Measurements from ENCODE around the gene PHLDA2. TPM values are rescaled to one million over a fixed set of nuclear protein-coding genes. Genes with fewer than 3 reads are reported as not detected.

PHLDA2 gene
- polyA plus RNA-seq, 1 donor: 0.52 TPM

DNA sequence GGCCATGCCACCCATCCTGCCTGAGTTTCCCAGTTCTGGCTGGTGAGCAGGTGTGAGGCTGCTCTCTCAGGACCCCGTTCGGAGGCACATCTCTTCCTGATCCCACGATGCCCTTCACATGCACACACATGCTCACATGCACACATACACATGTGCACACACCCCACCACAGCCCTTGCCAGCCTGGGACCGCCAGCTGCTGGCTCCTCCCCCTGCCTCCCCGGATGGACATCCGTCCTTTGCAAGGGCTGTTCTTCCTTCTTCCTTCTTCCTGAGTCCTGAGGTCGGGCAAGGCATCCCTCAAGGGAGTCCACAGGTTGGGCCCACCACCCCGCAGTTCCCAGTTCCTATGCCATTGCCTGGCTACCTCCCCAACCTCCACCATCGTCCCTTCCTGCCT is 33.2 kb downstream of the PHLDA2 start:
- no peak for DNase-seq

DNA sequence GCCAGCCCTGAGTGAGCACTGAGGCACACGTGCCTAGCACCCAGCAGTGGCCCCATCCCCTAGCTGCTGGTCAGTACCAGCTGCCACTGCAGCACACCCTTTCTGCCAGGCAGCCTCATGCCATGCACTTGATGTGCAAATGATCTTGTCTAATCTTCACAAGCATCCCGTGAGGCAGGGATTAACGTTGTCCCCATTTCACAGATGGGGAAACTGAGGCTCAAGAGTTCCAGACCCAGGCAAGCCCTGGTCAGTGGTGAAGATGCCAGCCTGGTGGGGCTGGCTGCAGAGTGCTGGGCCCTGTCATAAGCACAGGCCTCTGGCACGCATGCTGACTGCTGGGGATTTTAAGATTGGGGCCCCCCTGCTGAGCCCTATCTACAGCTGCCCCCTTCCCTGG is 35.3 kb downstream of the PHLDA2 start:
- no peak for DNase-seq

DNA sequence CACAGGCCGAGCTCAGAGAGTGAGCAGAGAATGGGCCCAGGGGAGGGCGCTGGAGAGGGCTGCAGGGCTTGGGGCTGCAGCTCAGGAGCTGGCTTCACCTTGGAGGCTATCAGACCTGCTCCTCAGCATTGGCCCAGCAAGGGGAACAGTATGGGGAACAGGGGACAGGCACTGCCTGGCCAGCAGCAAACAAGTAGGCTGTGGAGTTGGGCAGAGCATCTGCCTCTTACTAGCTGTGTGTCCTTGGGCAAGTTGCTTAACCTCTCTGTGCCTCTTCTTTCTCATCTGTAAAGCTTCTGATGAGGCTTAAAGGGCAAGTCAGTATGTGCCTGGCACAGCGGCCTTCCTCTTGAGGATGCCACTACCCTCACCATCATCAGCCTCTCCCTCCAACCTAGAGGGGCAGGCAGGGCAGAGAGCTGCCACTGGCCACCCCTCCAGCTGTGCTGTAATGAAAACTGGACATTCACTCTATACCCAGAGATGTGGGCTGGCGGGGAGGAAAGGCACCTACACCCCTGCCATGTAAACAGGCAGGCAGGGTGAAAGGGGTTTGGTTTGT is 36.2 kb downstream of the PHLDA2 start:
- no peak for DNase-seq

DNA sequence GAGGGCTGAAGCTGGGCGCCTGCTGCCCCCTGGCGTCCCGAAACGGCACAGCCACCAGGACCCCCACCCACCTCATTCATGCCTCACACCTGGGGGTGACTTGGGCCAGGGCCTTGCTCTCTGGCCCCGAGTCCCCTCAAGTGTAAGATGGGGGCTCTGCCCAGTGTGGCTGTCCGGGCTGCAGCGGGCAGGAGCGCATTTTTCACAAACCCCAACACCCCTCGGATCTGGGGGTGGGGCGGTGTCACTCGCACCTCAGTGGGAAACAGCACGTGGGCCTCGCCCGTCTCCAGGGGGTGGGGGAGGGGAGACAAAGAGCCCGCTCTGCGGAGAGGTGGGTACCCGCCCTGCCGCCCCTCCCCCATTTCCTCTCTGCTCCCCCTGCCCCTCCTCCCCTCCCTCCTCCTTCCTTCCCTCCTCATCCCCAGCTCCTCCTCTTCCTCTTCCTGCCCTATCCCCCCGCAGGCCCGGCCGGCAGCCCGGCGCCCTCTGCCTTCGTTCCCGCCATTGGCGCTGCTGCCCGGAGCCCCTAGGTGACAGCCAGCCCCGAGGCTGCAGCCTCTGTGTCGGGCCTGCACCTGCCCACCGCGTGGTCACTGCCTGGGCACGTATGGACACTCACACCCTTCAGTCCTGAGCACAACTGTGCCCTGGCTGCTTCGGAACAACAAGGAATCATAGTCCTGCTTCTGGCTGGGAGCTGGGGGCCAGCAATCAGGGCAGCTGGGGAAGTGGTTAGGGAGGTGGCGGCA is 36.8 kb downstream of the PHLDA2 start:
- peak; percentile 78 for DNase-seq

DNA sequence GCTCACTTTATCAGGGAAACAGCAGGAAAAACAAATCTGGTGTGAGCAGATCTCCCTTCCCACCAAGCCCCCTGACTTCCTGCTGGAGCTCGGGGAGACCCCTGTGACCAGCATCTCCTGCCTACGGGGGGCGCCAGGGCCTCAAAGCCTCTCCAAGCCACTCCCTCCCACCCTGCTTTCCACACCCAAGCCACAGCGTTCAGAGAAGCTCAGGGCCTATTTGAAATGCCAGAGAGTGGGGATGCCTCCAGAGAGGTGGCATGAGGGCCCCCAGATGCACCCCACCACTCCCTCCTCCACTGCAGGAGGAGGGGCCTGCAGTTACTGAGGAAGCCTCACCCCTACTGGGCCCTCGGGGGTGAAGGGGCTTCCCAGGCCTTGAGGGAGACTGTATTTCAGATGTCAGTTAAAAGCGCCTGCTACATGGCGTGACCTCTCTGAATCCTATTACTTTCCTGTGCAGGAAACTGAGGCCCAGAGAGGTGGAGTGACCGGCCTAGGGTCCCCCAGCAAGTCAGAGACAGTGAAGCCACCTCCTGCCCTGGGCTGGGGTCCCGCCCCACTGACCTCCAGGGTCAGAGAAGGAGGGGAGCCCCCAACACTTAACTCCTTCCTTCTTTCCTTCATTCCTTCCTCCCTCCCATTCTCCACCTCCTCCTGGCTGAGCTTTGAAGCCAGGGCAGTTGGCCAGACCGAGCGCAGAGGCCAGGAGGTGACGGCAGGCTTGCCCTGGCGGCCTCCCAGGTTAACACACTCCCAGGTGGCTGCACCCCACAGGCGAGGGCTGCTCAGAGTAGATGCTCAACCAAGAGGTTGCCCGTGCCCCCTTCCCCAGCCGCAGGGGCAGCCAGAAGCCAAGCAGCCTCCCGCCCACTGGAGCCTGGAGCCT is 37.6 kb downstream of the PHLDA2 start:
- no peak for DNase-seq

DNA sequence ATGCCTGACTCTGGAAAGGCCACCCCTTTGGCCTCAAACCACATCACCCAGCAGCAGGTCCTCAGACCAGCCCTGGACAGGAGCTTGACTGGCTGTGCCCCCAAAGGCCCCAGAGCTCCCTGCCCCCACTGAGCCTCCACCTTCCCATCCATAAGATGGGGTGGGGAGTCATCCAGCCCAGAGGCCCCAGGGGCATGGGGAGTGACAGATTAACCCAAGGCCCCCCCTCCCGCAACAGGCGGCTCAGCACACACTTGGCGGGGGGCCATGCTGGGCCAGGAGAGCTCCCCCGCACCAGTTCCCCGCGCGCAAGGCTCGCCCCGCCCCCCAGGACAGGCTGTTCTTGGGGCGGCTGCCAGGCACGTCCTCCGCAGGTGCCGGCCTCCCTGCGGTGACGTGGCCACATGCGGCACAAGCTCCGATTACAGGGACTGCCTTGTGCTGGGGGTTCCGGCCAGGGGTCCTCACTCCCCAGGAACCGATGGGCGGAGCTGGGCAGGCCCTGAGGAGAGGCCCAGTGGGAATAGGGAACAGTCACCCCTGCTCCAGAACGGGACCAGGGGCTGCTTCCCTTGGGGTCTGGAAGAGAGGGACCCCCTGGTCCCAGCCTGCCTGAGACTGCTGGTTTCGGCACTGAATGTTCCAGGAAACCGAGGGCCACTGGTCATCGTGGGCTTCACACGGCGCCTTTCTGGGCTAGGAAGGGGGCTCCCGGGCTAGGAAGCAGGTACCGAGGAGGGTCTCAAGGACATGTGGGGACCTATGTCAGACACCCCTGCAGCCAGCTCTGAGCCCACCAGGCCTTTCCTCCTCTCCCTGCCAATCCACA is 38.5 kb downstream of the PHLDA2 start:
- DNase-seq: peak; percentile 80

DNA sequence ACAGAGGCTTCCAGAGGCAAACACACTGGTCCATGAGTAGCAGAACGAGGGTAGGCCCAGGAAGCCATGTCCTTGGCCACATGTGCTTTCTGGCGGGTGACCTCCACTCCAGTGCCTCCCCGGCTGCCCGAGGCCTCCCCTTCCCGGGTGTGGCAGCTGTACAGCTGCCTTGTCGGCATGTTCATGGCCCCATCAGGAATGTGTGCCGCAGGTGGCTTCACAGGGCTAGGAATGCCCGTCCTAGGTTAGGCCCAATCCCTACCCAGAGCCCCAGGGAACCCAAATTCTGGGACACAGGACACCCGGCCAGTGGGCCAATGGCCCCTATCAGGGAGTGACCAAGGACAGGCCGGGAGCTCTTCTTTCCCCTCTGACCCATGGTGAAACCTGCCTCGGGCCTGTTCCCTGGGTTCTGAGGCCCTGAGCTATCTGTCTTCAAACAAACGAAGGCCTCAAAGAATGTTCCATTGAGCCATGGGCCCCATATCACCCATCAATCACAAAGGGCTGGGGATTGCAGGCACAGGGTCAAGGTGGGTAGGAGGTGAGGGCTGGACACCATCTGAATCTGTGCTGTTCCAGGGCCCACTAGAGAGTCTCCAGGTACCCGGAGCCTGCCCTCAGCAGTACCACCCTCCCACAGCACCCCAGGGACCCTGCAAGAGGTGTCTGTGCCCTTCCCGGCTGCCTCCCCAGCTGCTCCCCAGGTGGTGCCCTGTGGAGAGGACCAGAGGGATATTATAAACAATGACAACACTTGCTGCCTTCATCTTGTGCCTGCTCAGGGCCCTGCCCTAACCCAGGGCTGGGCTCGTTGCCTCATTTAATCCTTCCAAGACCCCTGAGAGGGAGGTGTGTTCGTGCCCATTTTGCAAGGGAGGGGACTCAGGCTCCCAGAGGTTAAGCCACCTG is 39.6 kb downstream of the PHLDA2 start:
- no peak for DNase-seq

DNA sequence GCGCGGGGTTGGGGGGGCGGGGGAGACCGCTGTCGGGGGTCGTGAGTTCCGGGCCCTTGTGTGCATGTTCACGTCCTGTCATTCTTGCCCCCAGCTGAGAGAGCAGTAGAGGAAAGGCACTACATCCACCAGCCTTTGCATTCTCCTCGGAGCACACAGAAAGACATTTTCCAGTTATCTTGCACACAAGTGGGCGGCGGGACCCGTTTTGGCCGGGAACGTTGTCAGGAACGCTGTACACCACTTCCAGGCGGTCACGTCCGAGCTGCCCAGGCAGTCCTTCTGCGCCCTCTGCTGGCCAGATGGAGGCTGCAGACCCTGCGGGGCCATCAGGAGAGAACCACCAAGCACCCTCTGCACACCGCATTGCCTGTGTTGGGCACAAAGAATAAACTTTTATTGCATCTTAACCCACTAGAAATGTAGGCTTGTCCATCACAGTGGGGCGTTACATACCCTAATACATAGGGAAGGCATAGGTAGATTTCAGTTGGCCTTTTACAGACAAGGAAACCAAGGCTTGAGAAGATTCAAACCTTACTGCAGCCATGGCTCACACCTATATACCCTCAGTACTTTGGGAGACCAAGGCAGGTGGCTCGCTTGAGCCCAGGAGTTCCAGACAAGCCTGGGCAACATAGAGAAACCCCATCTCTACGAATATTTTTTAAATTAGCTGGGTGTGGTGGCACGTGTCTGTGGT is 40.8 kb downstream of the PHLDA2 start:
- DNase-seq: peak; percentile 84

DNA sequence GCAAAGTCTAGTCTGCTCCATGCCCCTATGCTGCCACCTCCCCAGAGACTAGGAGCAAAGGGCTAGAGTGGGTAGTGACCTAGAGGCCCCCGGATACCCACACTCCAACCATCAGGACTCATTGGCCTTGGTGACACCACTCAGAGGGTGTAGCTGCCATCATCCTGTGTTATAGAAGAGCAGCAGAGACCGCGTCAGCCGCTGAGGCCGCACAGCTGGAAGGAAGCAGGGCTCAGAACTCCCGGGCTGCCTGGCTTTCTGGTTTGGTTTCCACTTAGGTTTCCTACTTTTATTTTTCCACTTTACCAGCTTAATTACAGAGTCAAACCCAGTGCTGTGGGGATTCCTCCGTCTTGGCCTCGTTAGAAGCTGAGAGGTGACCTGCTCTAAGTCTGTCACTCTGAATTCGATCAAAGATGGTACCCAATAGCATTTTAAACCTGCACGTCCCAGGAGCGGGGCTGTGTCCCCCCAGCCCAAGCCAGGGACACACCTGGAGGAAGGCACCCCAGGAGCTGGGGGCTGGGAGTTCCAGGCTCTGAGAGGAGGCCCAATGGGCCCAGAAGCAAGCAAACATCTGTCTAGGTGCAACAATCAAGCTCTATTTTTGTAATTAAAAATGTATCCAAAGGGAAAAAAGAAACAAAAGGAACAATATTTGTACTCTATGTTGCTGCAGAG is 41.6 kb downstream of the PHLDA2 start:
- DNase-seq: no peak

DNA sequence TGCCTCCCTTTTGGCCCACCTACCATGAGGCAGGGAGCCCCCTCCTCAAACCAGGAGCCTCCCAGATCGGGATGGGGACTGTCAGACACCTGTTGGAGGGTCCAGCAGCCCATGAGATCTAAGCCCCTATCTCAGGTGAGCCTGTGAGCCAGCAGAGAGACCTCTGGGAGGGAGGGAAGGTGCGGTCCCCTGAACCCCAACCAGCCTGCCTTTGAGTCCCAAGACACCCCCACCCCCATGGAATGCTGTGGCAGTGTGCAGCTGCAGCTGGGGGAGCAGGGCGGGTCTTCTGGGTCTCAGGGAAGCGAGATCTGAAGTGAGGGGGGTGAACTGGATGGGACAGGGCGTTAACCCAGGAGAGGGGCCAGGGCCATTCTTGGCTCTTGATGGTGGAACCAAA is 42.3 kb downstream of the PHLDA2 start:
- DNase-seq: no peak

DNA sequence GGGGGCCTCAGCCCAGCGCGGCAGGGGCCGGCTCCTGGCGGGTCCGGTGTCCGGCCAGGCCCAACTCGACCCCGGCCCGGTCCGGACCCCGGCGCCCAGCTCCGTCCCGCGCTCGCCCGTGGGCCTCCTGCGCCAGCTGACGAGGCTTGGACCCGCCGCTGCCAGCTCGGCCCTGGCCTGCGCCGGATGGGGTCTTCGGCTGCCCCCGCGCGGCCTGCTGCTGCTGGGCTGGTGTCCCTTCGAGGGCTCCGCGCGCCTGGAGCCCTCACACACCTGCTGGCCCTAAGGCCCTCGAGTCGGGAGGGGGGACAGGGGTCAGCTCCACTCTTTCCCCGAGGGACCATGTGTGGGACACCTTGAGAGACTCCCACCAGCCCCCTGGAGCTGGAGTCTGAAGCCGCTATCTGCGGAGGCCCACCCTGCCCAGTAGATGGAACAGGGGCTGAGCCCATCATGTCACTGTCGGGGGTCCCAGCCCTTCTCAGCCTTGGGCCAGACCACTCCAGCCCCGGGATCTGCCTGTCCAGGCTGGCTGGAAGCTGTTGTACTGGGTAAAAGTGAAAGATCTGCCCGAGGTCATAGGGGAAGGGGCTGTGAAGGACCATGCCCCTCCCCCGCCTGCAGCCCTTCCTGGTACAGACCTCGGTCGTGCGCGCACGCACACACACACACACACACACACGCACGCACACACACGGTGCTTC is 42.9 kb downstream of the PHLDA2 start:
- peak; percentile 69 for DNase-seq

DNA sequence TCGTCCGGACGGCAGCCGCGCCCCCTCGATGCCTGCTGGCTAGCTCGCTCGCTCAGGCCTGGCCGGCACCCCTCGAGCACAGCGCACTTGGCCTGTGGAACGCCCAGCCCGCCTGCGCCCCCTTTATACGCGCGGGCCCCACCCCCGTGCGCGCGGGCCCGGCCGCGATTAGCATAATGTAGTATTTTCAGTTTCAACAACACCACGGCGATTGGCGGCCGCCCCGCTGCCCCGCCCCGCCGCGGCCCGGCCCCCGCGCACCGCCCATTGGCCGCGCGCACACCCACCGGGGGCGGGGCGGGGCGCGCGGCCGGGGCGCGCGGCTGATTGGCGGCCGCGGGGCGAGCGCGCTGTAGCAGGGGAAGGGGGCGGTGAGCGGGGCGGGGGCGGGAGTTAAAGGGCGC is 43.5 kb downstream of the PHLDA2 start, which contains the start of gene CDKN1C:
Gene CDKN1C, minus strand, starts transcription at position 98 of the 404 bp plus-strand sequence. CDS start 319 bp downstream, outside the sequence.
- peak; percentile 92 for DNase-seq

DNA sequence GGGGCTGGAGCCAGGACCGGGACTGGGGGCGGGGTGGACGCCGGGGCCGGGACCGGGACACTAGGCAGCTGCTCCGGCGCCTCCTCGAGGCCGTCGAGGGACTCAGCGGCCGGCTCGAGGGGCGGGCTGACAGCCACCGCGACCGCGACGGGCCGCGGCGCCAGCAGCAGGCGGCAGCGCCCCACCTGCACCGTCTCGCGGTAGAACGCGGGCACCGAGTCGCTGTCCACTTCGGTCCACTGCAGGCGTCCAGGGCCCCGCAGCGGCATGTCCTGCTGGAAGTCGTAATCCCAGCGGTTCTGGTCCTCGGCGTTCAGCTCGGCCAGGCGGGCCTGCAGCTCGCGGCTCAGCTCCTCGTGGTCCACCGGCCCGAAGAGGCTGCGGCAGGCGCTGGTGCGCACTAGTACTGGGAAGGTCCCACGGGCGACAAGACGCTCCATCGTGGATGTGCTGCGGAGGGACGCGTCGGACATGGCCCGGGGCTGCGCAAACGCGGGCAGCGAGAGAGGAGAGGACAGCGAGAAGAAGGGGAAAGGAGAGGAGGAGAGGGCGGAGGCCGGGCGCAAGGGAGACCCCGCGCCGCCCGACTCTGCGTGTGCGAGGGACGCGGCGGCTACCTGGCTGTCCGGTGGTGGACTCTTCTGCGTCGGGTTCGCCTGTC is 44.1 kb downstream of the PHLDA2 start:
- DNase-seq: peak; percentile 63

DNA sequence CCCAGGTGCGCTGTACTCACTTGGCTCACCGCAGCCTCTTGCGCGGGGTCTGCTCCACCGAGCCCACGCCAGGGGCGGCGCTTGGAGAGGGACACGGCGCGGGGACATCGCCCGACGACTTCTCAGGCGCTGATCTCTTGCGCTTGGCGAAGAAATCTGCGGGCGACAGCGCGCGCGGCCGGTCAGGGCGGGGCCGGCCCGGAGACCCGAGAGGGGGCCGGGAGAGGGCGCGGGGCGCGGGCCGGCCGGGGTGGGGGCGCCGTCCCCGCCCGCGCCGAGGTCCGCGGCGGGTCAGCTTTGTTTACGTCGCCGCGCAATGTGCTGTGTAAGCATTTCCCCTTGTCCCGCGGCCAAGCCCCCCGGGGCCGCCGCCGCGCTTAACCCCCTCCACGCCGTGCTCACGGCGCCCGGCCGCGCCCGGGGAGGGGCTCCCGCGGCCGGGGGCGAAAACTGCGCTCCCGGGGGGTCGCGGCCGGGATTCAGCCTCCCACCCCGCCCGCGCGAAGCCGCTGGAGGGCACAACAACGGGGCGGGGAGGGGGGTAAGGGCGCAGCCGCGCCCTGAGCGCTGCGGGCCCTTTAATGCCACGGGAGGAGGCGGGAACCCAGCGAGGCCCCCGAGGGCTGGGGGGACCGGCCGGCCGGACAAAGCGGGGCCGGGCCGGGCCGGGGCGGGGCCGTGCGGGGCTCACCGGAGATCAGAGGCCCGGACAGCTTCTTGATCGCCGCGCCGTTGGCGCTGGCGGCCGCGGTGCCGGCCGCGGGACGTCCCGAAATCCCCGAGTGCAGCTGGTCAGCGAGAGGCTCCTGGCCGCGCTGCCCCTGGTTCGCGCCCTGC is 45.0 kb downstream of the PHLDA2 start:
- DNase-seq: peak; percentile 64

DNA sequence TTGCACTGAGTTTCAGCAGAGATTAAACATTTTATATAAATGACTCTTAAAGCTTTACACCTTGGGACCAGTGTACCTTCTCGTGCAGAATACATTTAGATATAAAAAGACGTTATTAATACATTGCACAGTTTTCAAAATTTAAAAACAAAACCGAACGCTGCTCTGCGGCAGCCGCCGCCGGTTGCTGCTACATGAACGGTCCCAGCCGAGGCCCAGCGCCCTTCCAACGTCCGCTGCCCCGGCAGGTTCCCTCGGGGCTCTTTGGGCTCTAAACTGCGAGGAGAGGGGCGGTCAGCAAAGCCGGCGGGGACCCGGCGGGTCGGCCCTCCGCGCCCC is 45.6 kb downstream of the PHLDA2 start:
- no peak for DNase-seq

DNA sequence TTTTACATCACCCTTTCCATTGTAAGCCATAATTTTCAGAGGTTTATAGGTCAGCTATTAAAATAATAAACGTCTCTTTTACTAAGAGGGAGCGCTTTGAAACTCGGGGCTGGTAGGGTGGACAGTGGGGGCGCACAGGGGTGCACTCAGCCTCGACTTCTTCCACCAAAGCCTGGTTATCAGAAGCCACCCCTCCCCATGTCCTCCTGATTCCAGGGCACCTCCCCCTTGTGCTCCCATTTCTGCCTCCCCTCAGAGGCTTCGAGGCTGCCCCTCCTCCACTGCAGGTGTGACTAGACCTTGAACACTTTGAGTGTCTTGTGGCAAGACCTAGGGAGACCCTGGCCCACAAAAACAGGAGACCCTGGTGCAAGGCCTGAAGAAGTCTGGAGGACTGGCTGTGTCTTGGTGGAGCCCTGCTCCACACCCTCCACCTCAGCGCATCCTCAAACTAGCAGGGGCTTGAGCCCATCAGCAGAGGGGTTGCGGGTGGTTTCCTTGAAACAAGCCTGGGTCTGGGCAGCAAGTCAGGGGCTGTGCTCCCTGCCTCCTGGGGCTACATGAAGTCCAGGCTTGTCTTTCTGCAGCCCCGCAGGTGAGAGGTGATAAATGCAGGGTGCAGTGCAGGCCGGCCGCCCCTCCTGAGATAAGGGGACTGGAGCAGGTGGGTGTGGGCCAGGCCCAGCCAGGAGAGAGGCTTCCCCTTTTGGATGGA is 46.7 kb downstream of the PHLDA2 start:
- DNase-seq: no peak

DNA sequence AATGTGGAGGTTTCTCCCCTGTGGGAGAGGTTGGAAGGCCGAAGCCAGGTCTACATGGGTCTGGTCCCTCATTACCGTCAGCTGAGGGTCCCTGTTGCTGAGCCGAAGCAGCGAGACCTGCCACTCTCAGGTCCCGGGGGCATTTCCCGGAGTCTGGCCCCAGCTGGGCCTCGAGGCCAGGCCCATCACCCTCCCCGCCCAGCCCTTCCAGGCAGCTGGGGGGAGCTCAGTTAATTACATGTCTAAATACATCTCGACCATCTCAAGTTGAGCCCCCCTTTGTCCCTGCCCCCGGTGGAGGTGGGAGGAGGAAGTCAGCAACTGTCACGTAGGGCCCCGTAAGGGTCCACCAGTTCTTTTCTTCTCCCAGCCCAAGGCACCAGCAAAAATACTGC is 47.2 kb downstream of the PHLDA2 start:
- DNase-seq: no peak
